DND-41 (cell line): ENCODE results near the gene NTRK1.

ENCODE experiments used
- ATAC-seq: fragments of 200-7000 bp; cut with Tn5 transposase; 3 replicates; pipeline ENCODE4 v1.9.1; 2021; ENCODE audit warnings: low read depth; ENCODE audit not compliant: insufficient read depth
- DNase-seq: peaks from one replicate; pipeline ENCODE4 v3.0.0-alpha.2; 2020
- H2AFZ ChIP-seq: 2 replicates; pipeline ENCODE4 v1.6.0; 2012; ENCODE audit warnings: low read depth, low read length
- H3K27ac ChIP-seq: 2 replicates; pipeline ENCODE4 v1.5.1; 2012; ENCODE audit warnings: low read length, inconsistent platforms
- H3K27me3 ChIP-seq: fragments of 200-600 bp; sonication (generic); 2 replicates; pipeline ENCODE4 v1.6.0; 2012; ENCODE audit warnings: low read length, mild to moderate bottlenecking, inconsistent platforms; ENCODE audit not compliant: insufficient read depth, poor library complexity
- H3K36me3 ChIP-seq: 2 replicates; pipeline ENCODE4 v1.5.1; 2012; ENCODE audit warnings: low read length, inconsistent platforms; ENCODE audit not compliant: insufficient read depth
- H3K4me1 ChIP-seq: 2 replicates; pipeline ENCODE4 v1.5.1; 2012; ENCODE audit warnings: mild to moderate bottlenecking, low read length; ENCODE audit not compliant: insufficient read depth
- H3K4me2 ChIP-seq: 2 replicates; pipeline ENCODE4 v1.6.0; 2012; ENCODE audit warnings: mild to moderate bottlenecking, moderate library complexity, low read length, inconsistent platforms; ENCODE audit not compliant: insufficient read depth
- H3K4me3 ChIP-seq, 2 experiments: fragments of 200-600 bp in 1 of 2; shearing (Covaris generic) in 1 of 2; 2 replicates each; pipeline ENCODE4 v1.5.1; 2012 to 2016; ENCODE audit warnings: inconsistent platforms in 2 of 2, low read length in 2 of 2, mild to moderate bottlenecking in 2 of 2, low read depth in 1 of 2, moderate library complexity in 1 of 2
- H3K79me2 ChIP-seq: 2 replicates; pipeline ENCODE4 v1.6.0; 2012; ENCODE audit warnings: low read length, inconsistent platforms; ENCODE audit not compliant: insufficient read depth
- H3K9ac ChIP-seq: 2 replicates; pipeline ENCODE4 v1.6.0; 2012; ENCODE audit warnings: low read depth, mild to moderate bottlenecking, inconsistent platforms, low read length, moderate library complexity
- H3K9me3 ChIP-seq: 2 replicates; pipeline ENCODE4 v1.5.1; 2012; ENCODE audit warnings: low read length, moderate library complexity, mild to moderate bottlenecking, inconsistent platforms; ENCODE audit not compliant: insufficient read depth, severe bottlenecking
- H4K20me1 ChIP-seq: 2 replicates; pipeline ENCODE4 v1.6.0; 2012; ENCODE audit warnings: low read length; ENCODE audit not compliant: insufficient read depth
- EZH2 ChIP-seq: IDR thresholded peaks from 3 replicates; pipeline ENCODE4 v1.6.1; 2012; ENCODE audit warnings: borderline replicate concordance, low read depth, mild to moderate bottlenecking, moderate library complexity, low read length, inconsistent platforms; ENCODE audit not compliant: severe bottlenecking
- TF ChIP-seq, protein P1 (sequence below): IDR thresholded peaks from 2 replicates; pipeline ENCODE4 v1.5.1; 2012; ENCODE audit warnings: borderline replicate concordance, low read length, moderate library complexity, mild to moderate bottlenecking; ENCODE audit not compliant: poor library complexity, severe bottlenecking; ENCODE audit errors: extremely low read depth

NTRK1 gene

DNA sequence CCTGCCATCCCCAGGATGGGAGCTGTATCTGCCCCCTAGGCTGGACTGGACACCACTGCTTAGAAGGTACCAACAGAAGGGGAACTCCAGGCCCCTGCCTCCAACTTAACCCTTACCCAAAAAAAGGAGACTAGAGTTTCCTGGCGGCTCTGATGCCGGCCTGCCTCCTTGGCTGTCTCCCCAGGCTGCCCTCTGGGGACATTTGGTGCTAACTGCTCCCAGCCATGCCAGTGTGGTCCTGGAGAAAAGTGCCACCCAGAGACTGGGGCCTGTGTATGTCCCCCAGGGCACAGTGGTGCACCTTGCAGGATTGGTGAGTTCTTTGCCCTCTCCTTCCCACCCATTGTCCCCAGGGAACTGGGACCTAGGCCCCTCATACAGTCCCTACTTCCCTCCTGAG, 51.6 kb downstream of the NTRK1 start:
- ATAC-seq: no peak
- Histone ChIP-seq H2AFZ (no peak overlapping the region), H3K9me3 (no peaks in the 10 kb centered on the region), H3K79me2 (no peaks in the 10 kb centered on the region), H3K27me3 (no peaks in the 10 kb centered on the region), H3K4me2 (no peak overlapping the region), H3K36me3 (no peaks in the 10 kb centered on the region), H4K20me1 (peaks cover 13% of the 10 kb centered on the region), H3K27ac (no peak overlapping the region), H3K4me1 (peaks cover 3% of the 10 kb centered on the region; the same call in 1 of the 2 replicates), H3K9ac (no peak overlapping the region), H3K4me3 (no peak overlapping the region)
- TF ChIP-seq EZH2: no peak
- TF ChIP-seq, protein P1, sequence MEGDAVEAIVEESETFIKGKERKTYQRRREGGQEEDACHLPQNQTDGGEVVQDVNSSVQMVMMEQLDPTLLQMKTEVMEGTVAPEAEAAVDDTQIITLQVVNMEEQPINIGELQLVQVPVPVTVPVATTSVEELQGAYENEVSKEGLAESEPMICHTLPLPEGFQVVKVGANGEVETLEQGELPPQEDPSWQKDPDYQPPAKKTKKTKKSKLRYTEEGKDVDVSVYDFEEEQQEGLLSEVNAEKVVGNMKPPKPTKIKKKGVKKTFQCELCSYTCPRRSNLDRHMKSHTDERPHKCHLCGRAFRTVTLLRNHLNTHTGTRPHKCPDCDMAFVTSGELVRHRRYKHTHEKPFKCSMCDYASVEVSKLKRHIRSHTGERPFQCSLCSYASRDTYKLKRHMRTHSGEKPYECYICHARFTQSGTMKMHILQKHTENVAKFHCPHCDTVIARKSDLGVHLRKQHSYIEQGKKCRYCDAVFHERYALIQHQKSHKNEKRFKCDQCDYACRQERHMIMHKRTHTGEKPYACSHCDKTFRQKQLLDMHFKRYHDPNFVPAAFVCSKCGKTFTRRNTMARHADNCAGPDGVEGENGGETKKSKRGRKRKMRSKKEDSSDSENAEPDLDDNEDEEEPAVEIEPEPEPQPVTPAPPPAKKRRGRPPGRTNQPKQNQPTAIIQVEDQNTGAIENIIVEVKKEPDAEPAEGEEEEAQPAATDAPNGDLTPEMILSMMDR: no peak
- no peak for DNase-seq

DNA sequence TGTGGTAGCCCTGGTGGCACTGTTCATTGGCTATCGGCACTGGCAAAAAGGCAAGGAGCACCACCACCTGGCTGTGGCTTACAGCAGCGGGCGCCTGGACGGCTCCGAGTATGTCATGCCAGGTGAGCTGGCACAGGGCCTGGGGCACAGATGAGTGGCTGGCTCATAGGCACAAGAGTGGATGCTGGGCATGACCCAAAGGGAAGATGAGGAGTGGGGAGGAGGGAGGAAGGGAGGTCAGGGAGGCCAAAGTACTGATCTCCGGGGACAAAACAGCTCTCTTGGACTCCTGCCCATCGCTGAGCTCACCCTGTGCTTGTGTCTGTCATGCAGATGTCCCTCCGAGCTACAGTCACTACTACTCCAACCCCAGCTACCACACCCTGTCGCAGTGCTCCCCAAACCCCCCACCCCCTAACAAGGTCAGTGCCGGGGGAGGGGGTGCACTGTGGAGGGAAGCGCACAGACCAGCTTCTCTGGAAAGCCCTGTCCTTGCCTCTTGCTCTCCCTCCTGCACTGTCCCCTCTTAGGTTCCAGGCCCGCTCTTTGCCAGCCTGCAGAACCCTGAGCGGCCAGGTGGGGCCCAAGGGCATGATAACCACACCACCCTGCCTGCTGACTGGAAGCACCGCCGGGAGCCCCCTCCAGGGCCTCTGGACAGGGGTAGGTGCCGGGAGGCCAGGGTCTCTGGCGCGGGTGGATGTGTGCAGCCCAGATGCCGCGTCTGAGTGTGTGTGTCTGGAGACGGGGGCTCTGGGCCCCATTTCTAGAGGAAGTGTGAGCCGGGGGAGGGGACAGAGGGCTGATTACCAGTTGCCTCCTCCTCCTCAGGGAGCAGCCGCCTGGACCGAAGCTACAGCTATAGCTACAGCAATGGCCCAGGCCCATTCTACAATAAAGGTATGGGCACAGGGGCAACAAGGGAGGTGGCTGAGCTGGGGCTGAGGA, 52.5 kb downstream of the NTRK1 start:
- no peak overlapping the region for H2AFZ ChIP-seq
- TF ChIP-seq, protein P1: no peak
- TF ChIP-seq EZH2: no peak
- H3K27me3 ChIP-seq: no peaks in the 10 kb centered on the region
- peaks cover 13% of the 10 kb centered on the region for H4K20me1 ChIP-seq
- ATAC-seq (no peak), DNase-seq (no peak)
- no peak overlapping the region for H3K4me3 ChIP-seq
- peaks cover 3% of the 10 kb centered on the region; the same call in 1 of the 2 replicates for H3K4me1 ChIP-seq
- no peaks in the 10 kb centered on the region for H3K79me2 ChIP-seq
- no peaks in the 10 kb centered on the region for H3K9me3 ChIP-seq
- no peak overlapping the region for H3K4me2 ChIP-seq
- no peaks in the 10 kb centered on the region for H3K36me3 ChIP-seq
- H3K9ac ChIP-seq: no peak overlapping the region
- H3K27ac ChIP-seq: no peak overlapping the region

DNA sequence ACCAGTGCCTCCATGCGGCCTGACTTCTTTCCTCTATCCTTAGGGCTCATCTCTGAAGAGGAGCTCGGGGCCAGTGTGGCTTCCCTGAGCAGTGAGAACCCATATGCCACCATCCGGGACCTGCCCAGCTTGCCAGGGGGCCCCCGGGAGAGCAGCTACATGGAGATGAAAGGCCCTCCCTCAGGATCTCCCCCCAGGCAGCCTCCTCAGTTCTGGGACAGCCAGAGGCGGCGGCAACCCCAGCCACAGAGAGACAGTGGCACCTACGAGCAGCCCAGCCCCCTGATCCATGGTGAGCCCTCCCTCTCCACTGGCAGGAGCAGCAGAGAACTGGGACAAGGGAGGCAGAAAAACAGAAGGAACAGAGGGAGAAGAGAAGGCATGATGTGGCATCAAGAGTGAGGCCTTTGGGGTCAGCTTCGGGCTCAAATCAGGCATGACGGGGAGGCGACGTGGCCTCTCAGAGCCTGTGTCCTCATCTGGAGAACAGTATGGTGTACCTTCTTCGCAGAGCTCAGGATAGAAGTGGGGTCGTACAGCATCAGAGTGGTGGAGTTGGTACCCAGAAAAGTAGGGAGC, 53.2 kb downstream of the NTRK1 start:
- TF ChIP-seq EZH2: no peak
- TF ChIP-seq, protein P1: no peak
- Histone ChIP-seq H3K27me3 (no peaks in the 10 kb centered on the region), H3K4me1 (peaks cover 3% of the 10 kb centered on the region; the same call in 1 of the 2 replicates), H3K27ac (no peak overlapping the region), H3K36me3 (no peaks in the 10 kb centered on the region), H3K4me2 (no peak overlapping the region), H3K9me3 (no peaks in the 10 kb centered on the region), H3K9ac (no peak overlapping the region), H3K4me3 (no peak overlapping the region), H3K79me2 (no peaks in the 10 kb centered on the region), H2AFZ (no peak overlapping the region), H4K20me1 (peaks cover 13% of the 10 kb centered on the region)
- ATAC-seq: no peak
- no peak for DNase-seq
